LoVo (cell line): ENCODE measurements around the gene HOMER2.
"Not testable (repeated sequence)": the region's sequence is repeated elsewhere in the genome, so short reads cannot be mapped to it uniquely, and the experiment has no call there.

Experiments used
- DNase-seq: peaks from one replicate; pipeline ENCODE4 v3.0.0-alpha.2; 2016; ENCODE audit warnings: low spot score

The HOMER2 gene

GRCh38 chr15:82894971-82895520, 57.5 kb downstream of the HOMER2 start:
- no peak for DNase-seq

GRCh38 chr15:82893473-82893872, 59.0 kb downstream of the HOMER2 start:
- DNase-seq: not testable (repeated sequence)

- no peak for DNase-seq
Measured at GRCh38 chr15:82892573-82892972, 59.9 kb downstream of the HOMER2 start.

- DNase-seq: no peak
Measured at GRCh38 chr15:82890995-82891390, 61.5 kb downstream of the HOMER2 start.

- no peak for DNase-seq
Measured at GRCh38 chr15:82890338-82890994, 62.1 kb downstream of the HOMER2 start.

GRCh38 chr15:82882273-82882928, 70.1 kb downstream of the HOMER2 start:
- DNase-seq: no peak

- DNase-seq: no peak
Measured at GRCh38 chr15:82881747-82882146, 70.8 kb downstream of the HOMER2 start.

GRCh38 chr15:82880704-82881103, 71.8 kb downstream of the HOMER2 start:
- DNase-seq: no peak

- DNase-seq: no peak
Measured at GRCh38 chr15:82878325-82878724, 74.2 kb downstream of the HOMER2 start.

GRCh38 chr15:82877825-82878224, 74.7 kb downstream of the HOMER2 start:
- DNase-seq: no peak

- DNase-seq: no peak
Measured at GRCh38 chr15:82875411-82876003, 77.0 kb downstream of the HOMER2 start.

- no peak for DNase-seq
Measured at GRCh38 chr15:82874961-82875360, 77.6 kb downstream of the HOMER2 start.

- no peak for DNase-seq
Measured at GRCh38 chr15:82874267-82874666, 78.3 kb downstream of the HOMER2 start.

GRCh38 chr15:82873000-82873680, 79.4 kb downstream of the HOMER2 start:
- no peak for DNase-seq

- no peak for DNase-seq
Measured at GRCh38 chr15:82871832-82872484, 80.6 kb downstream of the HOMER2 start.

GRCh38 chr15:82871358-82871757, 81.2 kb downstream of the HOMER2 start:
- no peak for DNase-seq

- DNase-seq: no peak
Measured at GRCh38 chr15:82870727-82871320, 81.7 kb downstream of the HOMER2 start.

- not testable (repeated sequence) for DNase-seq
Measured at GRCh38 chr15:82865981-82866380, 86.5 kb downstream of the HOMER2 start.

- DNase-seq: not testable (repeated sequence)
Measured at GRCh38 chr15:82865581-82865980, 86.9 kb downstream of the HOMER2 start.

- no peak for DNase-seq
Measured at GRCh38 chr15:82864967-82865366, 87.6 kb downstream of the HOMER2 start.

GRCh38 chr15:82862886-82863285, 89.6 kb downstream of the HOMER2 start:
- DNase-seq: no peak

GRCh38 chr15:82858932-82859331, 93.6 kb downstream of the HOMER2 start:
- DNase-seq: no peak
